ENCODE measurements around the gene TRIM16.
"Not testable (repeated sequence)": the region's sequence is repeated elsewhere in the genome, so short reads cannot be mapped to it uniquely, and the experiment has no call there.

The TRIM16 gene

GRCh38 chr17:15615850-15616249 is 68.3 kb downstream of the TRIM16 start:
- DNase-seq (ENCODE audit: low spot score): not testable (repeated sequence)

- DNase-seq (ENCODE audit: low spot score): not testable (repeated sequence)
These were observed 71.0 kb downstream of the TRIM16 start for GRCh38 chr17:15613111-15613510.

- DNase-seq (ENCODE audit: low spot score): not testable (repeated sequence)
These were observed 91.2 kb downstream of the TRIM16 start for GRCh38 chr17:15592960-15593359.

GRCh38 chr17:15591986-15592385 is 92.1 kb downstream of the TRIM16 start:
- not testable (repeated sequence) for DNase-seq (ENCODE audit: low spot score)

GRCh38 chr17:15590844-15591243 is 93.3 kb downstream of the TRIM16 start:
- not testable (repeated sequence) for DNase-seq (ENCODE audit: low spot score)

GRCh38 chr17:15589544-15590536 is 94.3 kb downstream of the TRIM16 start:
- peak; percentile 16 for DNase-seq (ENCODE audit: low spot score)

- DNase-seq (ENCODE audit: low spot score): not testable (repeated sequence)
These were observed 96.1 kb downstream of the TRIM16 start for GRCh38 chr17:15588017-15588416.

- DNase-seq (ENCODE audit: low spot score): not testable (repeated sequence)
These were observed 100.8 kb downstream of the TRIM16 start for GRCh38 chr17:15583313-15583712.

GRCh38 chr17:15581462-15581861 is 102.6 kb downstream of the TRIM16 start:
- not testable (repeated sequence) for DNase-seq (ENCODE audit: low spot score)
